OCI-LY3 (cell line): ENCODE results near the gene ITGB1.

ENCODE experiments used
- H2AFZ ChIP-seq: fragments of 200-600, 300-600 bp; shearing (Covaris generic); 2 replicates; pipeline ENCODE4 v1.6.0; 2014; ENCODE audit warnings: antibody characterized with exemption, low read depth, low read length
- H3K27ac ChIP-seq: fragments of 200-600, 300-600 bp; sonication (generic); 2 replicates; pipeline ENCODE4 v1.5.1; 2014; ENCODE audit warnings: mild to moderate bottlenecking, low read length, moderate library complexity, mixed read lengths
- H3K27me3 ChIP-seq: fragments of 200-600, 300-600 bp; sonication (generic); 2 replicates; pipeline ENCODE4 v1.6.1; 2014; ENCODE audit warnings: low read depth, low read length, mixed read lengths
- H3K36me3 ChIP-seq: fragments of 200-600, 300-600 bp; sonication (generic); replicated peaks from 2 replicates; pipeline ENCODE3; 2014; ENCODE audit warnings: low read depth, low read length, mixed read lengths
- H3K4me1 ChIP-seq: fragments of 300-600, 200-600 bp; sonication (generic); 2 replicates; pipeline ENCODE4 v1.6.1; 2014; ENCODE audit warnings: low read length, mixed read lengths
- H3K4me2 ChIP-seq: fragments of 200-600, 300-600 bp; sonication (generic); 2 replicates; pipeline ENCODE4 v1.6.1; 2014; ENCODE audit warnings: low read length, mixed read lengths
- H3K4me3 ChIP-seq: fragments of 300-600, 200-600 bp; sonication (generic); 2 replicates; pipeline ENCODE4 v1.5.1; 2014; ENCODE audit warnings: antibody characterized with exemption, mild to moderate bottlenecking, low read length, moderate library complexity
- H3K79me2 ChIP-seq: fragments of 300-600, 200-600 bp; shearing (Covaris generic); 2 replicates; pipeline ENCODE4 v1.6.1; 2014; ENCODE audit warnings: mild to moderate bottlenecking, low read length, mixed read lengths
- H3K9ac ChIP-seq: fragments of 300-600, 200-600 bp; shearing (Covaris generic); 2 replicates; pipeline ENCODE4 v1.6.0; 2014; ENCODE audit warnings: mild to moderate bottlenecking, low read length, moderate library complexity
- H3K9me3 ChIP-seq: fragments of 200-600, 300-600 bp; shearing (Covaris generic); 2 replicates; pipeline ENCODE4 v1.6.1; 2014; ENCODE audit warnings: low read length, mixed read lengths; ENCODE audit not compliant: insufficient read depth
- H4K20me1 ChIP-seq: fragments of 200-600, 300-600 bp; sonication (generic); 2 replicates; pipeline ENCODE4 v1.6.1; 2016; ENCODE audit warnings: low read length, mixed read lengths; ENCODE audit not compliant: insufficient read depth
- EZH2phosphoT487 ChIP-seq: fragments of 200-600 bp; shearing (Covaris generic); IDR thresholded peaks from 2 replicates; pipeline ENCODE4 v1.6.1; 2018; ENCODE audit warnings: antibody characterized with exemption, mixed run types, low read depth
- TF ChIP-seq, protein P1 (sequence below): fragments of 200-600, 300-600 bp; sonication (generic); IDR thresholded peaks from 2 replicates; pipeline ENCODE4 v1.5.1; 2014; ENCODE audit warnings: antibody characterized with exemption, low read length, low read depth

ITGB1 gene

GRCh38 chr10:32954080-32954479 lies 4.0 kb downstream of the ITGB1 start:
- Histone ChIP-seq H3K27ac (no peak overlapping the region), H3K4me2 (no peak overlapping the region), H2AFZ (no peak overlapping the region), H3K4me3 (no peak overlapping the region), H4K20me1 (peaks cover 2% of the 10 kb centered on the region; the same call in 1 of the 2 replicates), H3K9me3 (no peaks in the 10 kb centered on the region), H3K9ac (no peak overlapping the region), H3K4me1 (peaks cover 9% of the 10 kb centered on the region), H3K27me3 (peaks cover 18% of the 10 kb centered on the region), H3K36me3 (no peaks in the 10 kb centered on the region), H3K79me2 (no peaks in the 10 kb centered on the region; the same call in 1 of the 2 replicates)
- TF ChIP-seq, protein P1, sequence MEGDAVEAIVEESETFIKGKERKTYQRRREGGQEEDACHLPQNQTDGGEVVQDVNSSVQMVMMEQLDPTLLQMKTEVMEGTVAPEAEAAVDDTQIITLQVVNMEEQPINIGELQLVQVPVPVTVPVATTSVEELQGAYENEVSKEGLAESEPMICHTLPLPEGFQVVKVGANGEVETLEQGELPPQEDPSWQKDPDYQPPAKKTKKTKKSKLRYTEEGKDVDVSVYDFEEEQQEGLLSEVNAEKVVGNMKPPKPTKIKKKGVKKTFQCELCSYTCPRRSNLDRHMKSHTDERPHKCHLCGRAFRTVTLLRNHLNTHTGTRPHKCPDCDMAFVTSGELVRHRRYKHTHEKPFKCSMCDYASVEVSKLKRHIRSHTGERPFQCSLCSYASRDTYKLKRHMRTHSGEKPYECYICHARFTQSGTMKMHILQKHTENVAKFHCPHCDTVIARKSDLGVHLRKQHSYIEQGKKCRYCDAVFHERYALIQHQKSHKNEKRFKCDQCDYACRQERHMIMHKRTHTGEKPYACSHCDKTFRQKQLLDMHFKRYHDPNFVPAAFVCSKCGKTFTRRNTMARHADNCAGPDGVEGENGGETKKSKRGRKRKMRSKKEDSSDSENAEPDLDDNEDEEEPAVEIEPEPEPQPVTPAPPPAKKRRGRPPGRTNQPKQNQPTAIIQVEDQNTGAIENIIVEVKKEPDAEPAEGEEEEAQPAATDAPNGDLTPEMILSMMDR = no peak
- TF ChIP-seq EZH2phosphoT487 = no peak

DNA sequence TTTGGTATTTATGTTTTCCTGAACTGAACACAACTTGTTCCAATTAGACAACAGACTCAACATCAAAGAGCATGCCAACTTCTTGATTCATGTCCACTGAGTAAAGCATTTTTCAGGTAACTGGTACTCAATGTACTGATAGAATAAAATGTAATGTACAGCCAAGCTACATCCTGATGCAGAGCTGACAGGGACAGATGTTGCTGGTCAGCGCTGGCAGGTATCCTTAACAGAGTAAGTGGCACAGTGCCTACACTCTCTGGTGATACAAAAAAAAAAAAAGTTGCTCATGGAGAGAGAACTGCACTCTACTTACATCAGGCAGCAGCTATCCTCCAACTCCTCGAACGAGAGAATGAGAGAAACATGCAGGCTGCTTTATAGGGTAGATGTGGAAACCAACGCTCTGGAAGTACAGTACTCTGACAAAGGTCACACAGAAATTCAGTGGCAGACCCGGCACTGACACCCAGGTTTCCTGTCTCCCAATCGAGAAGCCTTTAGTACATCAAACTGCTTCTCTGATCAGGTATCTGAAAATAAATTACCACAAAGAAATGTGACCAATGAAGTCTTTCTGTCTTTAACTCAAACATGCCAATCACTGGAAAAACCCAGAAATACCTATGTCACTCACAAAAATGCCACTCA lies 4.6 kb downstream of the ITGB1 start:
- no peaks in the 10 kb centered on the region; the same call in 1 of the 2 replicates for H3K79me2 ChIP-seq
- TF ChIP-seq EZH2phosphoT487 = no peak
- TF ChIP-seq, protein P1 = no peak
- no peaks in the 10 kb centered on the region for H3K36me3 ChIP-seq
- H4K20me1 ChIP-seq = peaks cover 2% of the 10 kb centered on the region; the same call in 1 of the 2 replicates
- H3K9ac ChIP-seq = no peak overlapping the region
- peaks cover 18% of the 10 kb centered on the region for H3K27me3 ChIP-seq
- no peak overlapping the region for H3K4me3 ChIP-seq
- no peak overlapping the region for H2AFZ ChIP-seq
- H3K4me2 ChIP-seq = no peak overlapping the region
- H3K9me3 ChIP-seq = no peaks in the 10 kb centered on the region
- no peak overlapping the region for H3K27ac ChIP-seq
- H3K4me1 ChIP-seq = peaks cover 10% of the 10 kb centered on the region

DNA sequence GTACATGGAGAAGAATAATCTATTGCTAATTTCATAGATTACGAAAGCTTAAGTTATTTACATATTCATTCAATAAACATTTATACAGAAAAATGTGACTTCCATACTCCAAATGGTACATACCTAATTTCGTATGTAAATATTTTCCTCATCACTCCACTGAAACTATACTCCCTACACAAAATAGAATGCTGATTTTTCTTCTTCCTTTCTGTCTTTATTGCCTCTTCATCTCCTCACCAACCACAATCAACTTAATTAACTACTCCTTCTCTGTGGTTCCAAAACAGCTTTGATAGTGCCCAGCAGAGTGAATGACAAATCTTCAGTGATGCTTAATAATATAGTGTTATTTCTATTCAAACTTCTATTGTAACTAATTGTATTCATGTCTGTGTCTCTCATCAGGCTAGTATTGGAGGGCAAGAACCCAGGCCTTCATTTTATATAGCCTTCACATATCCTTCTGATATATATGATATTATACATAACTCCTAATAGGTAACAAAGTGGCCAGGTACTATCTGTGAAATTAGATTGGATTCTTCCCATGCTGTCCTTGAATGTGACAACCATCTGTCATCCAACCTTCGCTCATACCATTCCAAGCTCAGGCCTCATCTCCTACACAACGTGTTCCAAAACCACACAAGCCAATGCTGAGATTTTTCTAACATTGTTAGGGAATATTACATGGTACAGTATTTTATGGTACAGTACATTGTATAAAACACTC lies 5.3 kb downstream of the ITGB1 start:
- H3K36me3 ChIP-seq = no peaks in the 10 kb centered on the region
- H3K27me3 ChIP-seq = peaks cover 18% of the 10 kb centered on the region
- peaks cover 10% of the 10 kb centered on the region for H3K4me1 ChIP-seq
- H3K4me2 ChIP-seq = no peak overlapping the region
- TF ChIP-seq, protein P1 = no peak
- no peak for TF ChIP-seq EZH2phosphoT487
- no peaks in the 10 kb centered on the region for H3K9me3 ChIP-seq
- H3K27ac ChIP-seq = no peak overlapping the region
- H3K4me3 ChIP-seq = no peak overlapping the region
- H4K20me1 ChIP-seq = peaks cover 2% of the 10 kb centered on the region; the same call in 1 of the 2 replicates
- H3K9ac ChIP-seq = no peak overlapping the region
- no peaks in the 10 kb centered on the region; the same call in 1 of the 2 replicates for H3K79me2 ChIP-seq
- H2AFZ ChIP-seq = no peak overlapping the region

DNA sequence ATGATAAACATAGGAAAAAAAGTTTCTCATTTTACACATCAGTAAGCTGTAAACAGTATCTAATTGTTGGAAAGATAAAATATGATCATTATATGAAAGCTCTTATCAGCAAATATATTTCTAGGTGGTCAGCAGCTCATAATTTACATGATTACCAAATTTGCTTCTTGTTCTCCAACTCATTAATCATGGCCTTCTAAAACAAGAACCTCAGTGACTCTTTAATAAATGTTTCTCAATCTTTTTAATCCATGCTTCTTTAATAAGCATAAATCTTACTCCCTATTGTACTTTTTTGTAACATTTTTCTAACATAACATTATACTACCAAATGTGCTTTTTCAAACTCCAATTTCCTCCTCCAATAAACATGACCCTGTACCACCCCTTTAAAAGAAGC lies 5.9 kb downstream of the ITGB1 start:
- Histone ChIP-seq H3K79me2 (no peaks in the 10 kb centered on the region; the same call in 1 of the 2 replicates), H2AFZ (no peak overlapping the region), H3K4me2 (no peak overlapping the region), H3K9ac (no peak overlapping the region), H3K4me1 (peaks cover 10% of the 10 kb centered on the region), H3K27ac (no peak overlapping the region), H3K27me3 (peaks cover 15% of the 10 kb centered on the region), H3K4me3 (no peak overlapping the region), H3K9me3 (no peaks in the 10 kb centered on the region), H4K20me1 (peaks cover 2% of the 10 kb centered on the region; the same call in 1 of the 2 replicates), H3K36me3 (no peaks in the 10 kb centered on the region)
- TF ChIP-seq, protein P1 = no peak
- no peak for TF ChIP-seq EZH2phosphoT487
